HG03565 (cell line): ENCODE measurements around the gene CITED4.

Source experiments
- ATAC-seq: cut with Tn5 transposase; IDR thresholded peaks from one replicate; pipeline ENCODE4 v1.9.1; 2021; ENCODE audit warnings: mild to moderate bottlenecking, moderate library complexity; ENCODE audit not compliant: unreplicated experiment

The CITED4 gene

GRCh38 chr1:40886318-40887011 is 24.3 kb upstream of the CITED4 start:
- no peak for ATAC-seq

DNA sequence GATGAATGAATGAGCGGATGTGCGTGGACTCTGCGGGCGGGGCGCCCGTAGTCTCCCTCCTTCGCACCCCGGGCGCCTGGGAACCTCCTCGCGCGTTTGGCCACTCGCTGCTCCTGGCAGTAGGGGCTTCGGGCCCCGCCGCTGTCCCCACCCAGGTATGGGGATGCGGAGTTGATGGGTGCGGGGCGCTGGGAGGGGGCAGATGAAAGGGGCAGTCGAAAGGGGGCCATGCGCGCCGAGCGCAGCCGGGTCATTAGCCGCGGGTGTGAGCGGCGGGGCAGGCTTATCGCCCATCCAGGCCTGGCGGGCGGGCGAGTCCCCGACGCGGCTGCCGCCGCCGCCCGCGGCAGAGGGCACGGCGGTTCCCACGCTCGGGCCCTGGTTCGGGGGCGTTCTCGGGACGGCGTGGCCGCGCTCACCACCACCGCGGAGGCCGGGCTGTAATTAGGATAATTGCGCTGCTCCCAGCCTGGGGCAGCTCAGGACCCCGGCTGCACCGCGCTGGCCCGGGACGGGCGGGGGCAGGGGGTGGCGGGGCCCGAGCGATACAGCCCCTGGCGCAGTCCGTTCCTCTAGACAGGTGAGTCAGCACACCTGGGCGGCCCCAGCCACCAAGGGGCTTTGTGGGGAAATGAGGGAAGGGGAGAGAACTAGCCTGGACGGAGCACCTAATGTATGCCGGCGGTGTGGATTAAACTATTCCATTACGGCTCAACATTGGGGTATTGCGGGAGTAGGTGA is 22.1 kb upstream of the CITED4 start:
- ATAC-seq = no peak

- no peak for ATAC-seq
Measured at GRCh38 chr1:40880813-40881549, 18.8 kb upstream of the CITED4 start.

DNA sequence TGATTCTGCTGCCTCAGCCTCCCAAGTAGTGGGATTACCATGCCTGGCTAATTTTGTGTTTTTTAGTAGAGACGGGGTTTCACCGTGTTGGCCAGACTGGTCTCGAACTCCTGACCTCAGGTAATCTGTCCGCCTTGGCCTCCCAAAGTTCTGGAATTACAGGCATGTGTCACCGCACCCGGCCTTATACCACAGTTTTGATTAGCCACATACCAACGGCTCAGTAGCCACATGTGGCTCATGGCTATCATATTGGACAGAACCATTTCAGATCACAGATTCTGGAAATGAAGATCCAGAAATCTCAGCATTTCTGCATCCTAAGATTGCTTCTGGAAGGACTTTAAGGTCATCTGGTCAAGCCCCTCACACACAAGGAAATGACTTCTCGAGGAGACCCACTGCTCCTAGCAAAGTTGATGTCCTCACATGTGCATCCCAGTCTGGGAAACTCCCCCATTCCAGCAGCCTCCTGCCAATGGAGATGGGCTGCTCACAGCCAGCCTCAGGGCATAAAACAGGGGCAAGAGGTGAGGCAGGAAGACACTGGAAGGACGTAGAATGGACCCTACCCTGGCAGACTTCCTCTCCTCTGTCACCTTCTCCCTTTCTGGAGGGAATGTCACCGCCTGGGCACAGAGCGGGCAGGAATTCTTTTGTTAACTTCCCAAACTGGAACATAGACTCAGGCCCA is 17.5 kb upstream of the CITED4 start:
- ATAC-seq = no peak

GRCh38 chr1:40878906-40879305 is 16.7 kb upstream of the CITED4 start:
- no peak for ATAC-seq

GRCh38 chr1:40877698-40878097 is 15.5 kb upstream of the CITED4 start:
- no peak for ATAC-seq

DNA sequence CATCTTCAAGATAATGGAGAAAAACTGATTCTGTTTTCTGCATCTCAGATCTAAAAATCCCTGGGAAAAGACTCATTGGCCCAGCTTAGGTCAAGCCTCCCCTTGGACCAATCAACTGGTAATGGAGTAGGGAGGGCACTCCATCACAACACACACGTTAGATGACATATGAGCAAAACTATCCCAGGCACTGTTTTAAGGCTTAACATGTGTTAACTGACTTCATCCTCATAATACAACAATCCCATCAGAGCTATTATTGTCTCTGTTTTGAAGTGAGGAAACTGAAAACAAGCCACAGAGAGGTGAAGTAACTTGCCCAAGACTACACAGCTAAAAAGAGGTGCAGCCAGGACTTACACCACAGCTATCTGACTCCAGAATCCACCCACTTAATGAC is 14.7 kb upstream of the CITED4 start:
- no peak for ATAC-seq

- no peak for ATAC-seq
Measured at GRCh38 chr1:40876436-40876761, 14.2 kb upstream of the CITED4 start.

DNA sequence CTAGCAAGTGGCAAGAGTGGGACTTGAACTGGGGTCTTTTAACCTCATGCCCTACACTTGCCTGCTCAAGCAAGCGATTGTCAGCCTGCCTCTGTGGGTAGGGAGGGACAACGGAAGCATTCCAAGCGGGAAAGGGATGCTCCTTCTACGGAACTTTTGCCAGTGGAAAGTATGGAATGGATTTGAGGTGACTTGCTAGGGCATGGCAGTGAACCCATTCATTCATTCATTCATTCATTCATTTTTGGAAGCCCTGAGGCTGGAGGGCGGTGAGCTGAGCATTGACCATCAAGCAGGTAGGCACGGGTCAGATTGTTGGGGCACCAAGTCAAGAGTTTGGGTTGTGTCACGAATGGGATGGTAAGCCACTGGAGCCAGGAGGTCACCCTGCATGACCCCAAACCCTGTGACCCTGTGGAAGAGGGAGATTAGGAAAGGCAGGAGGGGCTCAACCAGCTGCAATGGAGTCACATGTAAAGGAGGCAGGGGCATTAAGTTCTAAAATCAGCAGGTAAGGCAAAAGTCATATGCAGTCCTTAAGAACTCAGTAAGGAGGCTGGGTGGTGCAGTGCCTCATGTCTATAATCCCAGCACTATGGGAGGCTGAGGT is 11.8 kb upstream of the CITED4 start:
- no peak for ATAC-seq

- no peak for ATAC-seq
Measured at GRCh38 chr1:40872276-40872675, 10.1 kb upstream of the CITED4 start.

GRCh38 chr1:40870135-40870728 is 8.1 kb upstream of the CITED4 start:
- no peak for ATAC-seq

DNA sequence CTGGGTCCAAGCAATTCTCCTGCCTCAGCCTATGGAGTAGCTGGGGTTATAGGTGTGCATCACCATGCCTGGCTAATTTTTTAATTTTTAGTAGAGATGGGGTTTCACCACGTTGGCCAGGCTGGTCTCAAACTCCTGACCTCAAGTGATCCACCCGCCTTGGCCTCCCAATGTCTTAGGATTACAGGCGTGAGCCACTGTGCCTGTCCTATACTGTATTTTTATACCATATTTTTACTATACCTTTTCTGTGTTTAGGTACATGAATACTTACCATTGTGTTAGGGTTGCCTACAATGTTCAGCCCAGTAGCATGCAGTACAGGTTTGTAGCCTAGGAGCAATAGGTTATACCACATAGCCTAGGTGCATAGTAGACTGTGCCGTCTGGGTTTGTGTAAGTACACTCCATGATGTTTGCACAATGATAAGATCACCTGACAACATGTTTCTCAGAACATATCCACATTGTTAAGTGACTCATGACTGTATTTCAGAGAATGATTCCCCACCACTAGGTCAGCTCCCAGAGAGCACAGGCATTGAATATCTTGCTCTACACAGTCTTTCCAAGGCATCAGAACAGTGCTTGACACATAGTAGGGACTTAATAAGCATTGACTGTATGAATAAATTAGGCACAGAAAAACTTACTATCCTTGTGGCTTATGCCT is 6.0 kb upstream of the CITED4 start:
- ATAC-seq = no peak

DNA sequence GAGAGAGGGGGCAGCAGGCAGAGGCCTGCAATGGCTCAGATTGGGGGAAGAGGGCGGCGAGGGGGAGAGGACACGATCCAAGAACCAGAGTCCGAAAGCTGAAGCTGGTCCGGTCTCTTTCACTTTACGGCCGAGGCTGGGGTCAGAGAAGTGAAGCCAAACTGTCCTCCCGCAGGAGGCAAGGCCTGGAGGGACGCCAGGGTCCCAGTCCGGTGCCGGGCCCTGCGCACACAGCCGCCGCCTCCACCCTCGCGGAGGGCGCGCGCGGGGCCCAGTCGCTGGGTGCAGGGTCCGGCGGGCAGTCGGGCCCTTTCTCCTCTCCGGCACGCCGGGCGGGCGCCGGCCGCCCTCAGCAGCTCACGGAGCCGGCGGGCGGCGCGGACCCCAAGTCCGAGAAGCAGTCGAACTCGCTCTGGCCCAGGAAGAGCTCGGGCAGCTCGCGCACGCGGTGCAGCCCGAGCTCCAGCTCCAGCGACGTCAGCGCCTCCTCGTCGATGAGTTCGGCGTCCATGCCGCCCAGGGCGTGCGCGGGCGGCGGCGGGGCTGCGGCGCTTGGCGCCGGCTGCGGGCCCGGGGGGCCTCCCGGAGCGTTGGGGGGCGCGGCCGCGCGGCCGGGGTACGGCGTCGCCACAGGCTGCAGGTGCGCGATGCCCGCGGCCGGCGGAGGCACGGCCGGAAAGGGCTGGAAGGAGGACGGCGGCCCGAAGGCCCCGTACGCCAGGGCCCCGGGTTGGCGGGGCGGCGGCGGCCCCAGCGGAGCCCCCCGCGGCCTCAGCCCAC is 749 bp downstream of the CITED4 start:
- ATAC-seq = no peak

- ATAC-seq = no peak
Measured at GRCh38 chr1:40860706-40861223, 1.4 kb downstream of the CITED4 start.

DNA sequence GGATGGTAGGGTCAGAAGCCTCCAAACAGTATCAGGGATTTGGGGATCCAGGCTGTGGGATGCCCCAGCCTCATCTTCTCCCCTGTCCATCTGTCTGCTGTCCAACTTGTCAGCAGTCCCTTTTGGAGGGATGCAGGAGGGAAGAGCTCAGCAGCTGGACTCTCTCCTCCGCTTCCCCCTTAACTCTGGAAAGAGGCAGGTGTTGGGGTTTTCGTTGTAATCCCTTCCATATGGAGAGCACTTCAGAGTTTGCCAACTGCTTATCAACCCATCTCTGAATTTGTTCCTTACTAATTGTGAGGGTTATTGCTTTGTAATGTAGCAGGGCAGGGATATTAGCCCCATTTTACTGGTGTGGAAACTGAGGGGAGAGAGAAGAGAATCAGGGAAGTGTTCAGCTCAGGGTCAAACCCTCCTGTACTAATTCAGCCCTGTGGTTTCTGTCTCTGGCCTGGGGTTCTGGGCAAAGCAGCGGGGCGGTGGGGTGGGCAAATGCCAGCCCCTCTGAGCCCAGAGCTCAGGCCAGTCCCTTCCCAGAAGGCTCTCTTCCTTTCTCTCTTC is 3.2 kb downstream of the CITED4 start:
- ATAC-seq = no peak

DNA sequence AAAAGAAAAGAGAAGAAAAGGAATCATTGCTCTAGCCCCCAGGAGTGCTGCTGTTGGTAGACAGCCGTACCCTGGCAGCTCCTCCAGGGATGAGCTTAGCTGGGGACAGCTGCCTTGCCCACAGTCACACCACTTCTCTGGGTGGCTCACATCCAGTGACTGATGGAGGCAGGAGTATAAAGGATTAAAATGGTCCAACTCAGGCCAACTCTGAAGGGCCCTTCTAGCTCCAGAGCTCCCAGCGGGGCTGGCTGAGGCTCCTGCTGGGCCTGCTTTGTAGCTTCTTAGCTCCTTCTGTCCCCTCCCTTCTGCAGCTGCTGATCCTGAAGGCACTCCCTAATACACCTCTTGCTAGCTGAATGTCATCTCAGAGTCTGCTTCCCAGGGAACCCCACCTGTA is 4.4 kb downstream of the CITED4 start:
- ATAC-seq = no peak

DNA sequence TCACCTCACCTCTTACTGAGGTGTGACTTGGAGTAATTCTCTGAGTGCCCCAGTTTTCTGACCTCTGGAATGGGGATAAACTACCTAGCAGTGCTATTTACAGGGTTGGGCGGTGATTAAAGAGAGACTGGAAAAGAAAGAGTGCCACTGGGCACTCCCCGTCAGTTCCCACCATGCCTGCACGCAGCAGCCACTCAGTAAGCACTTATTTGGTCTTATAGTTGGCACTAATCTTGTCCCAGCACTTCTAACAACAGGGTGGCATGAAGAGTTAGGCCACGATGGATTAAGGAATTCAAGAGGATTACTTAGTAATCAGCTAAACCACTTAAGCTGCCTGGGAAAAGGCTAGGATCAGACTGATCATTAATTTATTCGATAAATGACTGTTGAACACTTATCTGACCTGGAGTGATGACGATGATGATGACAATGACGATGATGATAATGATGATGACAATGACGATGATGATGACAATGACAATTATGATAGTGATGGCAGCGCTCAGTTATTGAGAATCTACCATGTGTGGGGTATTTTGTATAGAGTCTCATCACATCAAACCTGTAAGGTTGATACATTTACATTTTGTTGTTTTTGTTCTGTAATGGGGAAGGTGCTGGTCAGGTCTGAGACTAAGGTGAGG is 5.4 kb downstream of the CITED4 start:
- ATAC-seq = no peak

DNA sequence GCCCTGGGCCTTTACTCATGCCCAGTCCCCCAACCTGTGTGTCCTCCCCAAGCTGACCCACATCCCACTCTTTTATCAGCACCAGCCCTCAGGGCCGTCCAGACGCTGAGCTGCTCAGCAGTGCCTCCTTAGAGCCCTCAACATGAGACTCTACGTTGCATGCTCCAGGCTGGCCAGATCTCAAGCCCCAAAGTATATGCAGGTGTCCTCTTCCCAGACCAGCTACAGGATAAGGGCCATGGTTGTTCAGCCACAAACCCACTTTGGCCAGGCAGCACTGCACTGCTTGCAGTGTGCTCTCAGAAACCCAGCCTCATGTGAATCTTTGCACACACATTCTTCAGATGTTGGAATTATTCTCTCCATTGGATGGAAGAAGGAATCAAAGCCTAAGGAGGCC is 6.0 kb downstream of the CITED4 start:
- ATAC-seq = no peak
